Stimulated activated CD4-positive, alpha-beta T cell treated with anti-CD3 and anti-CD28 coated beads, Interleukin-2, amount 100 ng/mL, for 48 hours (primary cell): ENCODE measurements around the gene C3orf70.

Experiments used
- DNase-seq, 2 donors: peaks; one replicate each; pipeline ENCODE4 v3.0.0-alpha.2; 2020

The C3orf70 gene

GRCh38 chr3:185046603-185047002 lies 106.3 kb downstream of the C3orf70 start:
- DNase-seq = no peak

GRCh38 chr3:185046164-185046515 lies 106.7 kb downstream of the C3orf70 start:
- no peak for DNase-seq

- no peak for DNase-seq
These were observed 110.4 kb downstream of the C3orf70 start for GRCh38 chr3:185042312-185043050.

- DNase-seq = no peak
These were observed 111.3 kb downstream of the C3orf70 start for GRCh38 chr3:185041540-185041939.

- DNase-seq = no peak
These were observed 112.4 kb downstream of the C3orf70 start for GRCh38 chr3:185040425-185040824.

GRCh38 chr3:185037801-185038200 lies 115.1 kb downstream of the C3orf70 start:
- DNase-seq = no peak

GRCh38 chr3:185030951-185031350 lies 121.9 kb downstream of the C3orf70 start:
- DNase-seq = no peak

- DNase-seq = no peak
These were observed 122.5 kb downstream of the C3orf70 start for GRCh38 chr3:185030399-185030798.

- no peak for DNase-seq
These were observed 123.8 kb downstream of the C3orf70 start for GRCh38 chr3:185029086-185029485.

- DNase-seq = no peak
These were observed 124.7 kb downstream of the C3orf70 start for GRCh38 chr3:185028121-185028520.
